ENCODE results near the gene PPM1A. TPM values are rescaled to one million over a fixed set of nuclear protein-coding genes. Genes with fewer than 3 reads are reported as not detected.

Gene PPM1A
- total RNA-seq, 1 experiment from 2014 or later, result 41.7 TPM

GRCh38 chr14:60302663-60303062 is 53.6 kb downstream of the PPM1A start:
- H3K4ac ChIP-seq (ENCODE audit: low read depth, low read length), result no peak overlapping the region
- DNase-seq, result no peak
- H3K9me3 ChIP-seq (ENCODE audit: control insufficient read depth, low read depth, low read length), result no peaks in the 10 kb centered on the region
- no peak overlapping the region; a peak in 1 of 7 replicates for H3K27ac Mint-ChIP-seq
- TF ChIP-seq CTCF (conservative IDR thresholded peaks at IDR 0.05), result no peak
- no peak overlapping the region for H2BK20ac ChIP-seq (ENCODE audit: low read depth, low read length, poor library complexity, severe bottlenecking)
- H2AK5ac ChIP-seq (ENCODE audit: insufficient read length, low read length), result no peak overlapping the region
- H2BK5ac ChIP-seq (ENCODE audit: insufficient read length, low read length), result no peak overlapping the region
- H3K4me3 Mint-ChIP-seq, result 0 out of 5 replicates have a peak overlapping the region, but pooled peaks of 1 of the 2 experiments have one; percentile 15
- no peaks in the 10 kb centered on the region for H3K27me3 ChIP-seq (ENCODE audit: insufficient read depth, low read length)
- peaks cover 11% of the 10 kb centered on the region; the same call in 1 of the 2 replicates for H3K4me1 ChIP-seq (ENCODE audit: insufficient read depth, low read length)
- no peaks in the 10 kb centered on the region for H3K79me2 ChIP-seq (ENCODE audit: insufficient read depth, low read length)
- no peak overlapping the region for H3K23ac ChIP-seq (ENCODE audit: insufficient read length, low read depth, low read length)
- no peak overlapping the region for H2BK120ac ChIP-seq (ENCODE audit: low read depth, low read length, poor library complexity, severe bottlenecking)
- H4K8ac ChIP-seq (replicated peaks; ENCODE audit: insufficient read length, low read depth, low read length), result no peak overlapping the region
- H3T11ph ChIP-seq (ENCODE audit: low read length), result no peak overlapping the region
- H3K18ac ChIP-seq (ENCODE audit: insufficient read length, low read depth, low read length), result no peak overlapping the region
- H2BK15ac ChIP-seq (ENCODE audit: low read depth, low read length), result no peak overlapping the region
- no peak overlapping the region for H3K9ac ChIP-seq (ENCODE audit: extremely low read depth, insufficient read length, low read length)
- no CpG with 5 or more reads among the region's 1 CpG for WGBS (ENCODE audit: extremely low coverage, insufficient read length, low lambda C conversion rate)
- no peak overlapping the region for H3K4me2 ChIP-seq (ENCODE audit: insufficient read depth, insufficient read length, low read length)
- H2BK12ac ChIP-seq (ENCODE audit: insufficient read length, low read depth, low read length), result no peak overlapping the region
- no peaks in the 10 kb centered on the region; a peak in 1 of 5 replicates for H3K9me3 Mint-ChIP-seq
- H3K79me1 ChIP-seq (ENCODE audit: insufficient read depth, low read depth, low read length, poor library complexity, severe bottlenecking), result no peaks in the 10 kb centered on the region
- peaks cover 24 to 36% of the 10 kb centered on the region in 2 experiments for H3K4me1 Mint-ChIP-seq
- H3K27ac ChIP-seq (ENCODE audit: insufficient read length, low read depth, low read length), result no peak overlapping the region
- peaks cover 0 to 7% (median 2%) of the 10 kb centered on the region in 3 experiments; a peak in 3 of 7 replicates for H3K36me3 Mint-ChIP-seq (ENCODE audit: insufficient read depth in 1 of 3, low read depth in 3 of 3)
- no peak overlapping the region for H4K5ac ChIP-seq (ENCODE audit: insufficient read length, low read depth, low read length)
- no peaks in the 10 kb centered on the region for H3K27me3 Mint-ChIP-seq (ENCODE audit: low read depth)
- H2AFZ ChIP-seq (ENCODE audit: low read length), result no peak overlapping the region
- H3K23me2 ChIP-seq (ENCODE audit: insufficient read length, low read depth, low read length, poor library complexity, severe bottlenecking), result no peaks in the 10 kb centered on the region
- H4K91ac ChIP-seq (ENCODE audit: insufficient read length, low read depth, low read length), result no peak overlapping the region
- H3K56ac ChIP-seq (ENCODE audit: insufficient read length, low read depth, low read length), result no peak overlapping the region
- H3K14ac ChIP-seq (ENCODE audit: insufficient read depth, low read length), result no peak overlapping the region
- H4K20me1 ChIP-seq (ENCODE audit: control insufficient read depth, insufficient read depth, insufficient read length), result no peaks in the 10 kb centered on the region

Measured in H9 (cell line).